Heart right ventricle (tissue), 16 donors: ENCODE results near the gene SNX24. TPM values are rescaled to one million over a fixed set of nuclear protein-coding genes. Genes with fewer than 3 reads are reported as not detected.
A peak's percentile ranks its signal among the peaks of the same experiment; 100 is the strongest.

Source experiments
- ATAC-seq, 8 donors: fragments of 200-7000 bp; cut with Tn5 transposase; one replicate each; pipeline ENCODE4 v1.9.1; 2020; ENCODE audit warnings: mild to moderate bottlenecking in 8 of 8, moderate library complexity in 8 of 8, moderate number of reproducible peaks in 1 of 8
- DNase-seq, 2 donors: peaks; one replicate each; pipeline ENCODE4 v3.0.0-alpha.2; 2020
- H3K27ac ChIP-seq, 10 donors: fragments of 200-600 bp; sonication (generic) in 2 of 10; one replicate each; pipeline versions ENCODE4 v1.5.0 to v1.8.0; 2020 to 2022; ENCODE audit warnings: mild to moderate bottlenecking in 3 of 10
- H3K27me3 ChIP-seq, 7 donors: fragments of 200-600 bp; one replicate each; pipeline ENCODE4 v1.8.0; 2021 to 2022; ENCODE audit warnings: mild to moderate bottlenecking in 2 of 7
- H3K36me3 ChIP-seq, 9 donors: fragments of 200-600 bp; sonication (generic) in 1 of 9; one replicate each; pipeline versions ENCODE4 v1.5.0 to v1.8.0; 2020 to 2022; ENCODE audit warnings: mild to moderate bottlenecking in 2 of 9
- H3K4me1 ChIP-seq, 9 donors: fragments of 200-600 bp; sonication (generic) in 1 of 9; one replicate each; pipeline versions ENCODE4 v1.5.0 to v1.8.0; 2020 to 2022; ENCODE audit warnings: mild to moderate bottlenecking in 4 of 9
- H3K4me3 ChIP-seq, 10 donors: fragments of 200-600 bp; sonication (generic) in 2 of 10; one replicate each; pipeline versions ENCODE4 v1.5.0 to v1.8.0; 2020 to 2022; ENCODE audit warnings: mild to moderate bottlenecking in 7 of 10, moderate library complexity in 2 of 10
- H3K9me3 ChIP-seq, 11 donors: fragments of 200-600 bp in 10 of 11; sonication (generic) in 2 of 11; one replicate each; pipeline versions ENCODE4 v1.5.0 to v1.8.0; 2013 to 2022; ENCODE audit warnings: mild to moderate bottlenecking in 2 of 11, control low read depth in 1 of 11, moderate library complexity in 1 of 11
- CTCF ChIP-seq, 9 donors: fragments of 200-600 bp; sonication (generic) in 2 of 9; IDR thresholded peaks; one replicate each; pipeline versions ENCODE4 v1.5.0 to v1.8.0; 2021 to 2022; ENCODE audit warnings: antibody characterized with exemption in 9 of 9, mild to moderate bottlenecking in 5 of 9, moderate library complexity in 1 of 9
- WGBS, 2 donors: extraction: QIAGEN DNeasy Blood & Tissue Kit; methylation state at CpG; one replicate each; pipeline ENCODE4 v1.1.7; 2013; ENCODE audit warnings: inconsistent platforms in 1 of 2; 5-methylcytosine and 5-hydroxymethylcytosine counted together
- intact Hi-C, 10 donors: fragments of 100-400 bp; cut with DNase I; formaldehyde crosslinking; loops; one replicate each; pipeline versions ENCODE4 v1.11.1 to v1.14.2; 2022
- polyA plus RNA-seq, 2 donors: library from polyadenylated mRNA; stranded (reverse); fragments of 200-250 nt; gene quantifications; one replicate each; pipeline ENCODE4 v1.2.3, GENCODE V29; 2013
- total RNA-seq, 10 donors: library from RNA; stranded (reverse); fragmentation: NEBNext Ultra II Directional in 3 of 10; extraction: Animal tissue kit (Norgen Biotek cat#: 25700) in 3 of 10; gene quantifications; one replicate each; pipeline versions ENCODE4 v1.2.1 to v1.2.4, GENCODE V29; 2021 to 2023
- donor health status: Arrhythmogenic right ventricular cardiomyopathy.
- donor health status: ischemic (EF 13 %, LVEDD 7.1; RV severe dilation, severe dysfunction).
- donor health status: healthy with polysubstance abuse.
- donor health status: DM: no; HTN: yes; CAD: no.
- donor health status: DM: no; HTN: no; CAD: no.
- donor health status: ischemic (EF 25% LVEDD 6.9; RV normal size, moderate dysfunction).
- donor health status: ischemic (EF 25% LVEDD 5.7; RV mildly dilated, moderate dysfunction).
- donor health status: healthy.
- donor health status: DM: yes; HTN: yes; CAD: no.
- donor health status: Ischemic cardiomyopathy.
- donor health status: ischemic (EF 35%, LVEDD 5.7; RV mildly dilated, moderate dysfunction).
- donor health status: nonischemic (EF 11% LVEDD 7.7; RV severe dilation, severe dysfunction).
- donor health status: DM: yes; HTN: yes; CAD: no.
- donor health status: PGD.
- donor health status: ischemic (EF 29% LVEDD 5.4; RV normal size, mild dysfunction).
- donor health status: nonischemic (EF 23%, LVEDD 6.1; RV moderate dilation, normal function).

SNX24 gene
- total and polyA plus RNA-seq, 12 donors: 11.7 to 16.3 (median 13.8) TPM

- no peak for TF ChIP-seq CTCF (IDR thresholded peaks at IDR 0.05)
- intact Hi-C loops: no loop called here
- WGBS, 2 donors: 85 to 87% methylated on average over 6 of the region's 6 CpGs
These were observed 162.3 kb downstream of the SNX24 start for GRCh38 chr5:123007754-123008153.

GRCh38 chr5:123012321-123012720, 166.9 kb downstream of the SNX24 start:
- no peak for DNase-seq
- Histone ChIP-seq H3K4me3 (no peak overlapping the region), H3K27ac (no peak overlapping the region), H3K9me3 (peaks cover 0 to 5% (median 0%) of the 10 kb centered on the region in 11 donors), H3K27me3 (no peaks in the 10 kb centered on the region), H3K36me3 (peaks cover 0 to 8% (median 0%) of the 10 kb centered on the region in 9 donors), H3K4me1 (no peaks in the 10 kb centered on the region)
- no peak for ATAC-seq
- TF ChIP-seq CTCF (IDR thresholded peaks at IDR 0.05): no peak
- intact Hi-C loops: no loop called here
- WGBS, 2 donors: 91 to 97% methylated on average over 1 of the region's 1 CpG

More at GRCh38 chr5:123007754-123008153, 162.3 kb downstream of the SNX24 start:
- Histone ChIP-seq H3K27ac (no peak overlapping the region), H3K4me1 (no peaks in the 10 kb centered on the region), H3K4me3 (no peak overlapping the region), H3K36me3 (peaks cover 0 to 15% (median 0%) of the 10 kb centered on the region in 9 donors), H3K27me3 (no peaks in the 10 kb centered on the region), H3K9me3 (no peaks in the 10 kb centered on the region)
- no peak for ATAC-seq
- DNase-seq: no peak

GRCh38 chr5:123014689-123015088, 169.3 kb downstream of the SNX24 start:
- TF ChIP-seq CTCF (IDR thresholded peaks at IDR 0.05): no peak
- ATAC-seq (no peak), DNase-seq (no peak)
- Histone ChIP-seq H3K27ac (no peak overlapping the region), H3K4me3 (no peak overlapping the region), H3K9me3 (peaks cover 0 to 5% (median 0%) of the 10 kb centered on the region in 11 donors), H3K27me3 (no peaks in the 10 kb centered on the region), H3K4me1 (no peaks in the 10 kb centered on the region), H3K36me3 (peaks cover 0 to 1% (median 0%) of the 10 kb centered on the region in 9 donors)
- intact Hi-C loops: no loop called here
- WGBS, 2 donors: 94 to 98% methylated on average over 1 of the region's 1 CpG

GRCh38 chr5:123028222-123028621, 182.8 kb downstream of the SNX24 start:
- peaks cover 0 to 63% (median 31%) of the 10 kb centered on the region in 9 donors for H3K36me3 ChIP-seq
- no peaks in the 10 kb centered on the region for H3K9me3 ChIP-seq
- H3K27ac ChIP-seq: peak overlapping the region in 6 of 10 donors; percentile 3 to 60 (median 44)
- intact Hi-C loops: no loop called here
- peaks cover 0 to 37% (median 16%) of the 10 kb centered on the region in 9 donors for H3K4me1 ChIP-seq
- no peak overlapping the region for H3K4me3 ChIP-seq
- ATAC-seq (peak in 6 of 8 donors; percentile 61 to 85 (median 75)), DNase-seq (peak; percentile 52 to 61)
- no peak for TF ChIP-seq CTCF (IDR thresholded peaks at IDR 0.05)
- 63 to 70% methylated on average over 9 of the region's 9 CpGs for WGBS, 2 donors
- H3K27me3 ChIP-seq: no peaks in the 10 kb centered on the region
